Fibroblast of skin of left quadriceps (primary cell): ENCODE results near the gene FBXO42.

ENCODE experiments used
- DNase-seq, 2 experiments: peaks; one replicate each; pipeline ENCODE4 v3.0.0-alpha.2; 2013; ENCODE audit warnings: low read depth in 2 of 2

Gene FBXO42

GRCh38 chr1:16205891-16206546, 146.3 kb downstream of the FBXO42 start:
- no peak for DNase-seq

GRCh38 chr1:16205334-16205671, 147.0 kb downstream of the FBXO42 start:
- DNase-seq = no peak

GRCh38 chr1:16204634-16205333, 147.5 kb downstream of the FBXO42 start:
- DNase-seq = no peak

GRCh38 chr1:16204216-16204615, 148.1 kb downstream of the FBXO42 start:
- no peak for DNase-seq

- DNase-seq = no peak
These were observed 148.7 kb downstream of the FBXO42 start for GRCh38 chr1:16203550-16203949.

- no peak for DNase-seq
These were observed 149.7 kb downstream of the FBXO42 start for GRCh38 chr1:16202281-16203210.

GRCh38 chr1:16199700-16200099, 152.6 kb downstream of the FBXO42 start:
- no peak for DNase-seq

- DNase-seq = no peak
These were observed 153.2 kb downstream of the FBXO42 start for GRCh38 chr1:16199157-16199501.

- DNase-seq = no peak
These were observed 153.7 kb downstream of the FBXO42 start for GRCh38 chr1:16198444-16199156.

GRCh38 chr1:16196874-16197273, 155.4 kb downstream of the FBXO42 start:
- DNase-seq = no peak
